LNCAP (cell line): Measurements from ENCODE around the gene PIPOX.

Experiments
- CTCF ChIP-seq: fragments of 450-650 bp; IDR thresholded peaks from 2 replicates; pipeline ENCODE4 v1.5.1; 2017; ENCODE audit warnings: mild to moderate bottlenecking

Gene PIPOX

GRCh38 chr17:29096094-29096493, 53.2 kb downstream of the PIPOX start:
- TF ChIP-seq CTCF = no peak

GRCh38 chr17:29099527-29099926, 56.6 kb downstream of the PIPOX start:
- no peak for TF ChIP-seq CTCF

GRCh38 chr17:29100296-29100695, 57.4 kb downstream of the PIPOX start:
- no peak for TF ChIP-seq CTCF

- no peak for TF ChIP-seq CTCF
Measured at GRCh38 chr17:29102046-29102445, 59.1 kb downstream of the PIPOX start.

GRCh38 chr17:29102741-29103181, 59.8 kb downstream of the PIPOX start:
- TF ChIP-seq CTCF = no peak

- TF ChIP-seq CTCF = no peak
Measured at GRCh38 chr17:29103341-29103740, 60.4 kb downstream of the PIPOX start.
